ENCODE measurements around the gene KDM8.

KDM8 gene

GRCh38 chr16:27217256-27217655 lies 13.9 kb downstream of the KDM8 start:
- peak in 1 of 2 experiments; percentile 10 for DNase-seq

GRCh38 chr16:27218756-27219155 lies 15.4 kb downstream of the KDM8 start:
- peak in 1 of 2 experiments; percentile 7 for DNase-seq

- DNase-seq, result no peak
Measured at GRCh38 chr16:27219161-27219560, 15.8 kb downstream of the KDM8 start.

DNA sequence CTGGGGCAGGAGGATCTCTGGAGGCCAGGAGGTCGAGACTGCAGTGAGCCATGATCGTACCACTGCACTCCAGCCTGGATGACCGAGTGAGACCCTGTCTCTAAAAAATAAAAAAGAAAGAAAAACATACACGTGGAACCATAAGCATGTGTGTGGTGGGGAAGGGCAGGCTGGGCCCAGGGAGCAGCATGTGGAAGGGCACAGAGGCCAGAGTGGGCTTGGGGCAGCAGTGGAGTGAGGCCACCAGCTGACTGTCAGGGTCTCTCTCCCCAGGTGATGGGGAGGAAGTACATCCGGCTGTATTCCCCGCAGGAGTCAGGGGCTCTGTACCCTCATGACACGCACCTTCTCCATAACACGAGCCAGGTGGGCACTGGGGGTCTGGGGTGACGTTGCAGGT lies 16.8 kb downstream of the KDM8 start:
- no peak for DNase-seq

- no peak for DNase-seq
Measured at GRCh38 chr16:27220527-27220926, 17.2 kb downstream of the KDM8 start.

GRCh38 chr16:27220991-27221390 lies 17.7 kb downstream of the KDM8 start:
- no peak for DNase-seq

GRCh38 chr16:27221576-27222248 lies 18.4 kb downstream of the KDM8 start:
- DNase-seq, result no peak

- DNase-seq, result no peak
Measured at GRCh38 chr16:27222249-27223225, 19.2 kb downstream of the KDM8 start.

DNA sequence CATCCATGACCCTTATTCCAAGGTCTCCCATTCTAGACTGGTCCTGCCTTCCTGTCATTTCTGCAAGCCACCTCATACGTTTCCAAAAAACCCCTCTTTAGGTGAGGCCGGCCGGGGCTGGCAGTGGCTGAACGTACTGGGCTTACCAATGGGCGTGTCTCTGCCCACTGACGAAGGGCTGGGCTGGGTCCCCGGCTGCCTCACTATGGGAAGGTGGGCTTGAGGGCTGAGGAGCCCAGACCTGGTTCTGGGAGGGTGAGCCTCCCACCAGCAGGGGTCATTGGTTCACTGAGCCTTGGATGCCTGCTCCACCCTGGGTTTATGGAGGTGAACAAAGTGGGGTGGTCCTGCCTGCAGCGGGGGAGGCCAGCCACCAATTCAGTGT lies 19.9 kb downstream of the KDM8 start:
- DNase-seq, result no peak

DNA sequence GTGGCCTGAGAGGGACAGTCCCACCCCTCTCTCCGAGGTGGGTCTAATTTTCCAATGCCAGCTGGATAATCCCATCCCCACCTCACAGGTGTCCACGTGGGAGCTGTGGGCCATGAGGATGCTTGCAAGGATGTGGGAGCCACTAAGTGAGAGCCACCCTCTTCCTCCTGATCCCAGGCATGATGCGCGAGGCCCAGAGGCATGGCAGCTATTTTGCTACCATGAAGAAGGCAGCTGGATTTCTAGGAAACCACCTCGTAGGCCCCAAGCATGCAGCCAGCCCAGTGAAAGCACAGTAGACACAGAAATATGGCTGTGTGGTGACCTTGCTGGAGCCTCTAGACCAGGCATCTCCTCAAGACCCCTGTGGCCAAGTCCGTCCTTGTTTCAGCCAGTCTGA lies 20.4 kb downstream of the KDM8 start:
- no peak for DNase-seq

GRCh38 chr16:27224271-27224737 lies 21.0 kb downstream of the KDM8 start:
- no peak for DNase-seq

DNA sequence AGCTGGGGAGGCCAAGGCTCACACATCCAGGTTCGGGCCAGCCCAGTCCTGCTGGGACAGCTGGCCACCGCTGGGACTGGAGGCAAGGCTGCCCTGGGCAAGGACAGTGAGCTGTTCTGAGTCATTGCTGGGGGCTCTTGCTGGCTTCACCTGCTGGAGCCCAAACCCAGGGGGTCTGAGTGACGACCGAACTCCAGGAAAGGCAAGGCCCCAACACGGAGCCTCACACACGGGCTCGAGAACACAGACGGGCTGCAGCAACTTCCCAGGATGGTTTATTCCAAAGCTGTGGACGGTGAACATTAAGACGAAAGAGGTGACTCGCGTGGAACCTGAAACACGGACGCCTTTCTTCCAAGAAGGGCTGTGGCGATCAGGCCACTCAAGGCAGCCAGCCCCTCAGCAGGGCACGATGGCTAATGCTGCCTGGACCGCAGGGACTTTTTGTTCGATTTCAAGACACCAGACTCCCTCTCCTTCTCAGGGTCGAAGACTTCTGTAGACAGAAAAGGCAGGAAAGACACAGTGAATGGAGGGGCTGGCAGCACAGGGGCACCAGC lies 21.5 kb downstream of the KDM8 start:
- no peak for DNase-seq

GRCh38 chr16:27225536-27226360 lies 22.4 kb downstream of the KDM8 start:
- peak in 1 of 2 experiments; percentile 38 for DNase-seq

- DNase-seq, result peak in 1 of 2 experiments; percentile 14
Measured at GRCh38 chr16:27226476-27226875, 23.1 kb downstream of the KDM8 start.

DNA sequence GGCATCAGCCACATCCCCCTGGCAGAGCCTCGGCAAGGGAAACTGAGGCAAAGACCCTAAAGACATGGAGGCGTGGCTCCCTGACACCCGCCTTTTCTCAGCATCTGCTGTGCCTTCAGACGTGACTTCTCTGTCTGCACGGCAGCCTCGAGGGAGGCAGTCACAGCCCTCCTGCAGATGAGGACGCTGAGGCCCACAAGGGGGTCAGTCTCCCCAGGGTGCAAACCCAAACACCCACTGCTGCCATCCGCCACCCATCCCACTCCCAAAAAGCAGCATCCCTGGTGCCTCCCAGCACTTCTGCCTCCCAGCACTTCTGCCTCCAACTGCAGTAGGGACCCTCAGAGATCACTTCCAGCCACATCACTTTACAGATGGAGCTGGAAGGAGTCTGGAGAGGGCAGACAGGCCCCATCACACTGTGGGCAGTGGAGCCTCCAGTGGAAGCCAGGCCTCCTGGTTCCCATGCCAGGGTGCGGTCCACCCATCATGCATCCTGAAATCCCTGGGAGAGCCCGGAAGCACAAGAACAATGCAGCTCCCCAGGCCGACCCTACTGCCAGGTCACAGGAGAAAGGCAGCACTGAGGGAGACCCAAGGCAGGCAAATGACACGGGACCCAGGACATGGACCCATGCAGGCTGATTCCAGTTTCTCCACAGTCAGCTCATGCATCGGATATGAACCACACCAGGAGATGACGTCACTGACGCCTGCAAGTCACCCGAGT lies 23.8 kb downstream of the KDM8 start:
- no peak for DNase-seq

DNA sequence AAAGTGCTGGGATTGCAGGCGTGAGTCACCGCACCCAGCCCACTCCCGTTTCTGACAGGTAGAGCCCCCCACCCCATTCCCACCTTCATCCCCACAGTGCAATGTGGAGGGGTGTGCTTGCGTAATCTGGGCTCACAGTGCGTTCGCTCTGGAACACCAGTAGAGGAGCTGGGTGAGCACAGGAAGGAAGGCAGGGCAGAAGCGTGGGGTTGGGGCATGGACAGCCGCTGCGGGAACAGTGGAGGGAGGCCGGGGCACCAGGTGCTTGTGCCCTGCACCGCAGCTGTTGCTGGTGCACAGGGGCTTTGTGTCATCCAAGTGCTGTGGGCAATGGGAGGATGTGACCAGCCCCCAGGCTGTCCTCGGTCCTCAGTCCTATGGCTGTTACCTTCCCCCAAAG lies 24.7 kb downstream of the KDM8 start:
- DNase-seq, result no peak

GRCh38 chr16:27228621-27229501 lies 25.5 kb downstream of the KDM8 start:
- no peak for DNase-seq

GRCh38 chr16:27229891-27230470 lies 26.7 kb downstream of the KDM8 start:
- DNase-seq, result no peak

GRCh38 chr16:27230562-27231001 lies 27.3 kb downstream of the KDM8 start:
- DNase-seq, result peak in 1 of 2 experiments; percentile 13

- DNase-seq, result no peak
Measured at GRCh38 chr16:27231692-27232060, 28.4 kb downstream of the KDM8 start.
